WERI-Rb-1 (cell line): ENCODE measurements around the gene FOXJ2.
"Not testable (repeated sequence)": the region's sequence is repeated elsewhere in the genome, so short reads cannot be mapped to it uniquely, and the experiment has no call there.

Experiments used
- DNase-seq: peaks from one replicate; pipeline ENCODE4 v3.0.0-alpha.2; 2020
- H3K27ac ChIP-seq: fragments of 250-450 bp; sonication (Bioruptor Pico); 2 replicates; pipeline ENCODE4 v1.5.1; 2020; ENCODE audit warnings: mild to moderate bottlenecking, moderate library complexity
- H3K27me3 ChIP-seq: fragments of 250-450 bp; sonication (Bioruptor Pico); 2 replicates; pipeline ENCODE4 v1.5.1; 2021; ENCODE audit warnings: mild to moderate bottlenecking, low read depth, moderate library complexity; ENCODE audit not compliant: insufficient read depth, severe bottlenecking
- H3K36me3 ChIP-seq: fragments of 250-450 bp; sonication (Bioruptor Pico); 2 replicates; pipeline ENCODE4 v1.5.1; 2020; ENCODE audit warnings: mild to moderate bottlenecking, moderate library complexity
- H3K4me3 ChIP-seq: 2 replicates; pipeline ENCODE4 v1.5.1; 2011; ENCODE audit warnings: low read depth, mild to moderate bottlenecking, control low read depth, low read length
- H3K9me3 ChIP-seq: fragments of 250-450 bp; sonication (Bioruptor Pico); 2 replicates; pipeline ENCODE4 v1.5.1; 2021; ENCODE audit warnings: mild to moderate bottlenecking, moderate library complexity; ENCODE audit not compliant: severe bottlenecking
- CTCF ChIP-seq: IDR thresholded peaks from 2 replicates; pipeline ENCODE4 v1.5.1; 2011; ENCODE audit warnings: low read depth, mild to moderate bottlenecking, control low read depth, inconsistent platforms, low read length

FOXJ2 gene

DNA sequence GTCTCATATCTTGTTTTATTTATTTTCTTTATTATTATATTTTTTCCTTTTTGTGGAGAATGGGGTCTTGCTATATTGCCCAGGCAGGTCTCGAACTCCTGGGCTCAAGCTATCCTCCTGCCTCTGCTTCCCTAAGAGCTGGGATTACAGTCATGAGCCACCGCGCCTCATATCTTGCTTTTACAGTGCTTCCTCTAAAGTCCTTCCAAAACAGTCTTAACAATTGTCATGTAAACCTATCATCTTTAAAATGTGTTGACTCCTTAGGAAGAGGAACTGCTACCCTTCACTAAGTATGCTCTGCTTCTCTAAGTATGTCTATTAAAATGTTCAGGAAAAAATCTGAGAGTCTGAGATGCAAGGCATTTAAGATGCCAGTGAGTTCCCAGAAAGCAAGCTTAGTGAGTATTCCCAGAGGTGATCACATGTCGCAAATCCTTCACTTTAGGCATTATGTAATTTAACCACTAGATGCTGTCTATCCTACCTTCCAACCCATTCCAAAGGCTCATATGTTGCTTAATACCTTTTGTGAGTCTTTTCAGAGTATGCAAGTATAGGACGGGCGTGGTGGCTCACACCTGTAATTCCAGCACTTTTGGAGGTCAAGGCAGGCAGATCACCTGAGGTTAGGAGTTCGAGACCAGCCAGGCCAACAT lies 19.7 kb upstream of the FOXJ2 start:
- Histone ChIP-seq H3K4me3 (no peak overlapping the region), H3K27ac (no peak overlapping the region), H3K36me3 (0 out of 2 replicates have a peak, but pooled peaks cover 3% of the 10 kb centered on the region), H3K9me3 (no peaks in the 10 kb centered on the region), H3K27me3 (no peaks in the 10 kb centered on the region)
- no peak for DNase-seq
- TF ChIP-seq CTCF, result no peak

- H3K4me3 ChIP-seq, result no peak overlapping the region
- H3K27ac ChIP-seq, result no peak overlapping the region
- H3K27me3 ChIP-seq, result no peaks in the 10 kb centered on the region
- TF ChIP-seq CTCF, result no peak
- DNase-seq, result no peak
- no peaks in the 10 kb centered on the region for H3K9me3 ChIP-seq
- H3K36me3 ChIP-seq, result 0 out of 2 replicates have a peak, but pooled peaks cover 3% of the 10 kb centered on the region
Measured at GRCh38 chr12:8014836-8015235, 17.7 kb upstream of the FOXJ2 start.

- H3K9me3 ChIP-seq, H3K27me3 ChIP-seq, DNase-seq, H3K36me3 ChIP-seq: not testable (repeated sequence)
- H3K27ac ChIP-seq, result peak overlapping the region; percentile 8; the same call in 1 of the 2 replicates
- H3K4me3 ChIP-seq, result peak overlapping the region; percentile 54
Measured at GRCh38 chr12:8018213-8018612, 14.3 kb upstream of the FOXJ2 start.

DNA sequence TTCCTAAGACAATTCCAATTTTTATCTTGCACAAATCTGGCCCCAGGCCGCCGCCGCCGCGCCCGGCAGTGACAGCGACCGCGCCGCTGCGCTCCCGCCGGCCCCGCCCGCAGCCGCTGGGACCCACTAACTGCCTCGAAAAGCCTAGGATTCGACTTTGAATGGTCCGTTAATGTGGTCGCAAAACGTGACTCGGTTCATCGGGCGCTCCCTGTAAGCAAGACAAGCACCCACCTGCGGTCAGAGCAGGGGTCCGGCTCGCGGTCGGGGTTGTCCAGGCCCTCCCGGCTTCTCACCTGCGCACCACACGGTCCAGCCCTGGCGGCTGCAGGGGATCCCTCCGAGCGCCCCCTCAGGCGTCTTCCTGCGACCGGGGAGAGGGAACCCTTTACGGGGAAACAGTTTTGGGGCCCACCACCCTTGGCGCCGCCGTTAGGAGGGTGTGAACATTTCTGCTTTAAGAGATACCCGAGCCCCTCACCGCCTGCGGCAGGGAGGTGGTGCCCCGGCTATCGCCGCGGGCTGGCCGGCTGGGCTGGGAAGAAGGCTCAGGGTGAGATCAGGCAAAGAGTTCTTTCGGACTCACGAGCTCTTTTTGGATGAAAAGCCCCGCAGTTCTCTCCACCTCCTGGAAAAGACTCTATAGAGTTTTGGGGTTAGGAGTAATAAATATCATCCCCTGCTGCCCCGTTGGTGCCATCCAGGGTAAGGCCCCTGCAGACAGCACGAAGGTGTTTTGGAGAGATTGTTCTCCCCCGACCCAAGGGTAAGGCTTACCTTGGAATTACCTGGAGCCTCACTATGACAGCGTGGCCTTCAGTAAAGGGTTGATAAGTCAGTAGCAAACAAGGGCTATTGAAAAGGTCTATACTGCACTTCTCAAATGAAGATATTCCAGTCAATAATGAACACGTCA lies 13.6 kb upstream of the FOXJ2 start:
- TF ChIP-seq CTCF, result peak; percentile 16; the same call in 1 of the 2 replicates
- H3K9me3 ChIP-seq, result no peaks in the 10 kb centered on the region
- no peaks in the 10 kb centered on the region for H3K36me3 ChIP-seq
- no peaks in the 10 kb centered on the region for H3K27me3 ChIP-seq
- H3K4me3 ChIP-seq, result peak overlapping the region; percentile 54
- peak; percentile 91 for DNase-seq
- H3K27ac ChIP-seq, result peak overlapping the region; percentile 20; the same call in 1 of the 2 replicates

DNA sequence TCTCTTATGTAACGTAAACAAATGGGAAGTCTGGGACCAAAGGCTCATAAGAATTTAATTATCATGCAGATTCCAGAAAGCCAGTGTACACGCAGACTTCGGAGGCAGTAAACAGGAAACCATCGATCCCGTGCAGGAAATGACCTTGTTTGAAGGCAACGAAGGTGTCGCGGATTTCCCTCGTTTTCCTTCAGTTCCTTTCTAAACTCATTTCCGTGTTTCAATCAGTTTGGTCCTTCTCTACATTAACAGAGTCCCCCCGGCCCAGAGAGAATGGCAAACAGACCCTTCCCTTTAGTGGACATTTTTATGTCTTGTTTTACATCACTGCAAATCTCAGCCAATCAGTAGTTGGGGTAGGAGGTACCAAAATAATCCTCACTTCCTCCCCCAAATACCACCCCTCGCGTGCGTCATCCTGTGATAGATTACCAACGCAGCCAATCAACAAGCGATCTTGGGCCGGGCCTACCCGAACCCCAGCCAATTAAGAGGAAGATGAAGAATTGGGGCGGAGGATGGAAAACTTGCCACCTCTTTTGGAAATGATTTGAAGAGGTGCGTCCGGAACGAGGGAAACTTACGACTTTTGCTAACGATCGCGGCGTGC lies 6.1 kb upstream of the FOXJ2 start:
- Histone ChIP-seq H3K36me3 (no peaks in the 10 kb centered on the region), H3K9me3 (no peaks in the 10 kb centered on the region), H3K4me3 (peak overlapping the region; percentile 74), H3K27me3 (no peaks in the 10 kb centered on the region), H3K27ac (peak overlapping the region; percentile 84)
- TF ChIP-seq CTCF, result no peak
- peak; percentile 97 for DNase-seq

DNA sequence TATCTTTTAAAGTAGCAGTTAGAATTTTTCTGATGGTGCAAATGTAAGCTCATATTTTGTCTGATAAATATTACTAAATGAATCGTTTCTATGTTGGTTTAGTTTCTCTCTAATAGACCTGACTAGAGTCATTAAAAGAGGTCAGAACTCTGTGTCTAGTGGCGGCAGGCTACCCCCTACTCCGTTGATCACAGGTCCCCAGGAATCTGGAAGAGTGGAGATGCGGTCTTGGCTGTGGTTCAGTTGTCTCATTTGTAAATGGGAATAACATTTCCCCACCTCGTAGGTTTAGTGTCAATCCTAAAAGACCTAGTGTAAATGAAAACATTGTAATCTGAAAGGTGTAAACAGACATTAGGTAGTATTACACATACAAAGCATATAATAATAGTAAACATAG lies 4.7 kb upstream of the FOXJ2 start:
- Histone ChIP-seq H3K27ac (peak overlapping the region; percentile 84), H3K36me3 (no peaks in the 10 kb centered on the region), H3K9me3 (no peaks in the 10 kb centered on the region), H3K4me3 (peak overlapping the region; percentile 74), H3K27me3 (no peaks in the 10 kb centered on the region)
- no peak for DNase-seq
- no peak for TF ChIP-seq CTCF
